ENCODE results near the gene MBD6. TPM values are rescaled to one million over a fixed set of nuclear protein-coding genes. Genes with fewer than 3 reads are reported as not detected.

Gene MBD6
- polyA plus RNA-seq, 2 of the 4 experiments (the other 2 are of a cell fraction) = 4.6 to 24.2 TPM

DNA sequence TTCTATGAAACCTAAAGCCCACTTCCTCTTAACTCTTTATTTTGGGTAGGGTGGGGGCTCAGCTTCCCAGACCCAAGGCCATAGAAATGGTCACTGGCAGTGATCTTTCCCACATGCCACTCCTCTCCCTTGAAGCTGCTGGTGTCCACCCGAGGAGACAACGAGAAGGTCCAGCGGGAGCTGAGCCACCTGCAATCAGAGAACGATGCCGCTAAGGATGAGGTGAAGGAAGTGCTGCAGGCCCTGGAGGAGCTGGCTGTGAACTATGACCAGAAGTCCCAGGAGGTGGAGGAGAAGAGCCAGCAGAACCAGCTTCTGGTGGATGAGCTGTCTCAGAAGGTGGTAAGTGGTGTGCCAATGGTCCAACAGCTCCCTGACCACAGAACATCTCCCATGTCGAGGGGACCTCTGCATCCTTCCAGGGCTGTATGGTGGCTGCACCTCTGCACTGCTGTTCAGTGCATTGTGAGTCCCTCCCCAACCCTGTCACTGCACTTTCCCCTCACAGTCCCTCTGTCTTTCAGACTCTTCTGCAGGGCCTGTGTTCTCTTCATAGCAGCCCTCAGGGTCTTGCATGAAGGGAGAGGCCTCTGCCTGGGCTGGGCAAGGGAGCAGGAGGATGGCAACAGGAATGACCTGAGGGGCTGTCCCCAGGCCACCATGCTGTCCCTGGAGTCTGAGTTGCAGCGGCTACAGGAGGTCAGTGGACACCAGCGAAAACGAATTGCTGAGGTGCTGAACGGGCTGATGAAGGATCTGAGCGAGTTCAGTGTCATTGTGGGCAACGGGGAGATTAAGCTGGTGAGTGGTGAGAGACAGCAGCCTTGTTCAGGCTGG is 49.5 kb downstream of the MBD6 start:
- H3K4me2 ChIP-seq = no peak overlapping the region
- no peak overlapping the region for H3K27ac ChIP-seq
- 79% methylated on average over 12 of the region's 12 CpGs for WGBS (ENCODE audit: missing lambda C conversion rate)
- ChIA-PET POLR2A (no interaction called here), CTCF (interaction anchor here (1.1 to 9.3 kb wide), 3 partner anchors 12 to 61 kb away, joined by 4 to 104 read pairs (median 5); partner anchors contain the start of gene B4GALNT1)
- H3K4me3 ChIP-seq = no peak overlapping the region
- peak; percentile 17 to 28; a peak in 2 of 6 replicates for ATAC-seq
- no peak for FAIRE-seq
- TF ChIP-seq HOXA7 (CRISPR knock-in tag; IDR thresholded peaks at IDR 0.05) = no peak
- no peak for TF ChIP-seq ZSCAN20 (CRISPR knock-in tag; IDR thresholded peaks at IDR 0.05)
- no peak for TF ChIP-seq RFX5 (IDR thresholded peaks at IDR 0.05)
- TF ChIP-seq RNF2 (IDR thresholded peaks at IDR 0.05; ENCODE audit: borderline replicate concordance, low read depth) = no peak
- TF ChIP-seq, protein P1, sequence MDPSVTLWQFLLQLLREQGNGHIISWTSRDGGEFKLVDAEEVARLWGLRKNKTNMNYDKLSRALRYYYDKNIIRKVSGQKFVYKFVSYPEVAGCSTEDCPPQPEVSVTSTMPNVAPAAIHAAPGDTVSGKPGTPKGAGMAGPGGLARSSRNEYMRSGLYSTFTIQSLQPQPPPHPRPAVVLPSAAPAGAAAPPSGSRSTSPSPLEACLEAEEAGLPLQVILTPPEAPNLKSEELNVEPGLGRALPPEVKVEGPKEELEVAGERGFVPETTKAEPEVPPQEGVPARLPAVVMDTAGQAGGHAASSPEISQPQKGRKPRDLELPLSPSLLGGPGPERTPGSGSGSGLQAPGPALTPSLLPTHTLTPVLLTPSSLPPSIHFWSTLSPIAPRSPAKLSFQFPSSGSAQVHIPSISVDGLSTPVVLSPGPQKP (IDR thresholded peaks at IDR 0.05; ENCODE audit: low read depth, low read length) = no peak
- no peak for TF ChIP-seq EP300 (IDR thresholded peaks at IDR 0.05)
- TF ChIP-seq, protein P2, sequence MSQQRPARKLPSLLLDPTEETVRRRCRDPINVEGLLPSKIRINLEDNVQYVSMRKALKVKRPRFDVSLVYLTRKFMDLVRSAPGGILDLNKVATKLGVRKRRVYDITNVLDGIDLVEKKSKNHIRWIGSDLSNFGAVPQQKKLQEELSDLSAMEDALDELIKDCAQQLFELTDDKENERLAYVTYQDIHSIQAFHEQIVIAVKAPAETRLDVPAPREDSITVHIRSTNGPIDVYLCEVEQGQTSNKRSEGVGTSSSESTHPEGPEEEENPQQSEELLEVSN (IDR thresholded peaks at IDR 0.05; ENCODE audit: borderline replicate concordance, low read depth) = no peak
- TF ChIP-seq CBX2 (IDR thresholded peaks at IDR 0.05; ENCODE audit: borderline replicate concordance, low read depth) = no peak
- no peak for TF ChIP-seq POLR2AphosphoS2 (conservative IDR thresholded peaks at IDR 0.05; ENCODE audit: low read length)
- H3K4me1 ChIP-seq = no peaks in the 10 kb centered on the region
- no peak for DNase-seq (ENCODE audit: low read depth in 1 of 2, low spot score in 1 of 2)
- H3K9me3 ChIP-seq = no peaks in the 10 kb centered on the region

DNA sequence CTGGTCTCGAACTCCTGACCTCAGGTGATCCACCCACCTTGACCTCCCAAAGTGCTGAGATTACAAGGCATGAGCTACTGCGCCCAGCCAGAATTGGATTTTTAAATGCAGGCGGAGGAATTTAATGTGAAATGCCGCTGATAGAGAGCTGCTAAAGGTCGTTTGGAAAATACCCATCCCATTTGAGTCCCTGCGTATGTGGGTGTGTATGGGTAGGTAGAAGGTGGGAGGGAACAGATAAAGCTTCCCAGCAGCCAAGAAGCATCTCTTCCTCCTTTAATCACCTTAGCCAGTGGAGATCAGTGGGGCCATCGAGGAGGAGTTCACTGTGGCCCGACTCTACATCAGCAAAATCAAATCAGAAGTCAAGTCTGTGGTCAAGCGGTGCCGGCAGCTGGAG is 52.2 kb downstream of the MBD6 start:
- ChIA-PET POLR2A (no interaction called here), CTCF (interaction anchor here (0.7 to 9.3 kb wide), 11 partner anchors 9 to 162 kb away, joined by 3 to 104 read pairs (median 6); partner anchors contain the start of gene B4GALNT1)
- Histone ChIP-seq H3K9me3 (no peaks in the 10 kb centered on the region), H3K4me2 (no peak overlapping the region), H3K27ac (no peak overlapping the region), H3K4me1 (peaks cover 8% of the 10 kb centered on the region), H3K4me3 (no peak overlapping the region)
- ATAC-seq = no peak
- 79% methylated on average over 10 of the region's 10 CpGs for WGBS (ENCODE audit: missing lambda C conversion rate)
- no peak for FAIRE-seq
- TF ChIP-seq FOSL2 (IDR thresholded peaks at IDR 0.05) (no peak), FOSL2 (CRISPR knock-in tag; IDR thresholded peaks at IDR 0.05) (no peak), HOXA7 (CRISPR knock-in tag; IDR thresholded peaks at IDR 0.05) (no peak), JUN (IDR thresholded peaks at IDR 0.05) (no peak), ZSCAN20 (CRISPR knock-in tag; IDR thresholded peaks at IDR 0.05) (no peak), SMC3 (IDR thresholded peaks at IDR 0.05) (no peak), EHMT2 (IDR thresholded peaks at IDR 0.05; ENCODE audit: low read depth) (no peak), CHD2 (IDR thresholded peaks at IDR 0.05; ENCODE audit: low read length, partially characterized antibody) (no peak), BHLHE40 (IDR thresholded peaks at IDR 0.05; ENCODE audit: low read depth, low read length) (no peak)
- TF ChIP-seq, protein P3, sequence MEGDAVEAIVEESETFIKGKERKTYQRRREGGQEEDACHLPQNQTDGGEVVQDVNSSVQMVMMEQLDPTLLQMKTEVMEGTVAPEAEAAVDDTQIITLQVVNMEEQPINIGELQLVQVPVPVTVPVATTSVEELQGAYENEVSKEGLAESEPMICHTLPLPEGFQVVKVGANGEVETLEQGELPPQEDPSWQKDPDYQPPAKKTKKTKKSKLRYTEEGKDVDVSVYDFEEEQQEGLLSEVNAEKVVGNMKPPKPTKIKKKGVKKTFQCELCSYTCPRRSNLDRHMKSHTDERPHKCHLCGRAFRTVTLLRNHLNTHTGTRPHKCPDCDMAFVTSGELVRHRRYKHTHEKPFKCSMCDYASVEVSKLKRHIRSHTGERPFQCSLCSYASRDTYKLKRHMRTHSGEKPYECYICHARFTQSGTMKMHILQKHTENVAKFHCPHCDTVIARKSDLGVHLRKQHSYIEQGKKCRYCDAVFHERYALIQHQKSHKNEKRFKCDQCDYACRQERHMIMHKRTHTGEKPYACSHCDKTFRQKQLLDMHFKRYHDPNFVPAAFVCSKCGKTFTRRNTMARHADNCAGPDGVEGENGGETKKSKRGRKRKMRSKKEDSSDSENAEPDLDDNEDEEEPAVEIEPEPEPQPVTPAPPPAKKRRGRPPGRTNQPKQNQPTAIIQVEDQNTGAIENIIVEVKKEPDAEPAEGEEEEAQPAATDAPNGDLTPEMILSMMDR (IDR thresholded peaks at IDR 0.05) = no peak
- TF ChIP-seq, protein P1 (IDR thresholded peaks at IDR 0.05; ENCODE audit: low read depth, low read length) = no peak
- no peak for DNase-seq (ENCODE audit: low read depth in 1 of 2, low spot score in 1 of 2)

Measured in A549 (cell line).